IMR-90 (cell line): ENCODE results near the gene AMPD2.
"Not testable (repeated sequence)": the region's sequence is repeated elsewhere in the genome, so short reads cannot be mapped to it uniquely, and the experiment has no call there.

Experiments
- CEBPB ChIP-seq: IDR thresholded peaks from 2 replicates; pipeline ENCODE4 v1.6.1; 2012; ENCODE audit warnings: low read depth, low read length, improper control_type of control experiment
- CHD1 ChIP-seq: IDR thresholded peaks from 2 replicates; pipeline ENCODE4 v1.6.1; 2012; ENCODE audit warnings: low read depth, low read length, improper control_type of control experiment
- MXI1 ChIP-seq: IDR thresholded peaks from 2 replicates; pipeline ENCODE4 v1.6.1; 2012; ENCODE audit warnings: low read depth, mild to moderate bottlenecking, low read length, moderate library complexity, borderline replicate concordance
- POLR2A ChIP-seq: IDR thresholded peaks from 2 replicates; pipeline ENCODE4 v1.6.1; 2012; ENCODE audit warnings: mild to moderate bottlenecking, low read depth, low read length
- RAD21 ChIP-seq: IDR thresholded peaks from 2 replicates; pipeline ENCODE4 v1.6.1; 2012; ENCODE audit warnings: low read length, improper control_type of control experiment
- RCOR1 ChIP-seq: IDR thresholded peaks from 2 replicates; pipeline ENCODE4 v1.6.1; 2012; ENCODE audit warnings: mild to moderate bottlenecking, low read length, improper control_type of control experiment; ENCODE audit not compliant: insufficient replicate concordance
- RFX5 ChIP-seq: IDR thresholded peaks from 2 replicates; pipeline ENCODE4 v1.8.0; 2012; ENCODE audit warnings: low read depth, mild to moderate bottlenecking, low read length, moderate library complexity
- SMC3 ChIP-seq: fragments of 150-350 bp; IDR thresholded peaks from 2 replicates; pipeline ENCODE4 v1.6.1; 2016; ENCODE audit warnings: low read depth, mild to moderate bottlenecking, antibody characterized with exemption, low read length, moderate library complexity
- USF2 ChIP-seq: fragments of 150-350 bp; IDR thresholded peaks from 2 replicates; pipeline ENCODE4 v1.6.1; 2017; ENCODE audit warnings: mild to moderate bottlenecking, antibody characterized with exemption, low read length, low read depth
- TF ChIP-seq, protein P1 (sequence below): conservative IDR thresholded peaks from 2 replicates; pipeline ENCODE4 v1.5.1; 2012; ENCODE audit warnings: mild to moderate bottlenecking, low read depth, low read length, improper control_type of control experiment
- TF ChIP-seq, protein P2 (sequence below): fragments of 150-350 bp; IDR thresholded peaks from 2 replicates; pipeline ENCODE4 v1.6.1; 2016; ENCODE audit warnings: low read depth, mild to moderate bottlenecking, low read length, moderate library complexity, borderline replicate concordance

- TF ChIP-seq, protein P1, sequence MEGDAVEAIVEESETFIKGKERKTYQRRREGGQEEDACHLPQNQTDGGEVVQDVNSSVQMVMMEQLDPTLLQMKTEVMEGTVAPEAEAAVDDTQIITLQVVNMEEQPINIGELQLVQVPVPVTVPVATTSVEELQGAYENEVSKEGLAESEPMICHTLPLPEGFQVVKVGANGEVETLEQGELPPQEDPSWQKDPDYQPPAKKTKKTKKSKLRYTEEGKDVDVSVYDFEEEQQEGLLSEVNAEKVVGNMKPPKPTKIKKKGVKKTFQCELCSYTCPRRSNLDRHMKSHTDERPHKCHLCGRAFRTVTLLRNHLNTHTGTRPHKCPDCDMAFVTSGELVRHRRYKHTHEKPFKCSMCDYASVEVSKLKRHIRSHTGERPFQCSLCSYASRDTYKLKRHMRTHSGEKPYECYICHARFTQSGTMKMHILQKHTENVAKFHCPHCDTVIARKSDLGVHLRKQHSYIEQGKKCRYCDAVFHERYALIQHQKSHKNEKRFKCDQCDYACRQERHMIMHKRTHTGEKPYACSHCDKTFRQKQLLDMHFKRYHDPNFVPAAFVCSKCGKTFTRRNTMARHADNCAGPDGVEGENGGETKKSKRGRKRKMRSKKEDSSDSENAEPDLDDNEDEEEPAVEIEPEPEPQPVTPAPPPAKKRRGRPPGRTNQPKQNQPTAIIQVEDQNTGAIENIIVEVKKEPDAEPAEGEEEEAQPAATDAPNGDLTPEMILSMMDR: not testable (repeated sequence)
- TF ChIP-seq CEBPB, POLR2A, MXI1, SMC3, RCOR1, RAD21, CHD1, USF2, RFX5: not testable (repeated sequence)
- TF ChIP-seq, protein P2, sequence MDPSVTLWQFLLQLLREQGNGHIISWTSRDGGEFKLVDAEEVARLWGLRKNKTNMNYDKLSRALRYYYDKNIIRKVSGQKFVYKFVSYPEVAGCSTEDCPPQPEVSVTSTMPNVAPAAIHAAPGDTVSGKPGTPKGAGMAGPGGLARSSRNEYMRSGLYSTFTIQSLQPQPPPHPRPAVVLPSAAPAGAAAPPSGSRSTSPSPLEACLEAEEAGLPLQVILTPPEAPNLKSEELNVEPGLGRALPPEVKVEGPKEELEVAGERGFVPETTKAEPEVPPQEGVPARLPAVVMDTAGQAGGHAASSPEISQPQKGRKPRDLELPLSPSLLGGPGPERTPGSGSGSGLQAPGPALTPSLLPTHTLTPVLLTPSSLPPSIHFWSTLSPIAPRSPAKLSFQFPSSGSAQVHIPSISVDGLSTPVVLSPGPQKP: not testable (repeated sequence)
These were observed 54.2 kb downstream of the AMPD2 start for GRCh38 chr1:109673861-109674260.
